Measurements from ENCODE around the gene ATOH7.
"Not testable (repeated sequence)": the region's sequence is repeated elsewhere in the genome, so short reads cannot be mapped to it uniquely, and the experiment has no call there.

ATOH7 gene

GRCh38 chr10:68222391-68222790 lies 9.5 kb downstream of the ATOH7 start:
- no peak overlapping the region for H3K9ac ChIP-seq (ENCODE audit: low read depth, low read length)
- no peaks in the 10 kb centered on the region for H3K4me1 ChIP-seq (ENCODE audit: insufficient read depth, low read length)
- no peaks in the 10 kb centered on the region for H3K9me3 ChIP-seq (ENCODE audit: control insufficient read depth, insufficient read depth, low read length)
- H3K36me3 ChIP-seq (ENCODE audit: insufficient read depth, low read length), result no peaks in the 10 kb centered on the region

GRCh38 chr10:68221196-68221595 lies 10.7 kb downstream of the ATOH7 start:
- Histone ChIP-seq H3K9ac (ENCODE audit: low read depth, low read length) (no peak overlapping the region), H3K4me1 (ENCODE audit: insufficient read depth, low read length) (no peaks in the 10 kb centered on the region), H3K36me3 (ENCODE audit: insufficient read depth, low read length) (no peaks in the 10 kb centered on the region), H3K9me3 (ENCODE audit: control insufficient read depth, insufficient read depth, low read length) (no peaks in the 10 kb centered on the region)

- no peaks in the 10 kb centered on the region for H3K36me3 ChIP-seq (ENCODE audit: insufficient read depth, low read length)
- H3K9ac ChIP-seq (ENCODE audit: low read depth, low read length), result no peak overlapping the region
- H3K4me1 ChIP-seq (ENCODE audit: insufficient read depth, low read length), result no peaks in the 10 kb centered on the region
- no peaks in the 10 kb centered on the region for H3K9me3 ChIP-seq (ENCODE audit: control insufficient read depth, insufficient read depth, low read length)
Measured at GRCh38 chr10:68218786-68219185, 13.1 kb downstream of the ATOH7 start.

GRCh38 chr10:68212721-68213352 lies 19.1 kb downstream of the ATOH7 start:
- Histone ChIP-seq H3K9me3 (ENCODE audit: control insufficient read depth, insufficient read depth, low read length) (no peaks in the 10 kb centered on the region), H3K9ac (ENCODE audit: low read depth, low read length) (no peak overlapping the region), H3K36me3 (ENCODE audit: insufficient read depth, low read length) (no peaks in the 10 kb centered on the region), H3K4me1 (ENCODE audit: insufficient read depth, low read length) (peaks cover 10% of the 10 kb centered on the region; the same call in 1 of the 2 replicates)

GRCh38 chr10:68211669-68212068 lies 20.2 kb downstream of the ATOH7 start:
- H3K36me3 ChIP-seq (ENCODE audit: insufficient read depth, low read length), result no peaks in the 10 kb centered on the region
- H3K9ac ChIP-seq (ENCODE audit: low read depth, low read length), result no peak overlapping the region
- peaks cover 10% of the 10 kb centered on the region; the same call in 1 of the 2 replicates for H3K4me1 ChIP-seq (ENCODE audit: insufficient read depth, low read length)
- no peaks in the 10 kb centered on the region for H3K9me3 ChIP-seq (ENCODE audit: control insufficient read depth, insufficient read depth, low read length)

GRCh38 chr10:68208424-68209042 lies 23.4 kb downstream of the ATOH7 start:
- Histone ChIP-seq H3K36me3 (ENCODE audit: insufficient read depth, low read length) (no peaks in the 10 kb centered on the region), H3K9me3 (ENCODE audit: control insufficient read depth, insufficient read depth, low read length) (no peaks in the 10 kb centered on the region), H3K9ac (ENCODE audit: low read depth, low read length) (no peak overlapping the region), H3K4me1 (ENCODE audit: insufficient read depth, low read length) (peaks cover 10% of the 10 kb centered on the region; the same call in 1 of the 2 replicates)

GRCh38 chr10:68202960-68203353 lies 29.0 kb downstream of the ATOH7 start:
- Histone ChIP-seq H3K9ac (ENCODE audit: low read depth, low read length) (no peak overlapping the region), H3K4me1 (ENCODE audit: insufficient read depth, low read length) (no peaks in the 10 kb centered on the region), H3K36me3 (ENCODE audit: insufficient read depth, low read length) (no peaks in the 10 kb centered on the region), H3K9me3 (ENCODE audit: control insufficient read depth, insufficient read depth, low read length) (no peaks in the 10 kb centered on the region)

- H3K9ac ChIP-seq (ENCODE audit: low read depth, low read length), result no peak overlapping the region
- no peaks in the 10 kb centered on the region for H3K36me3 ChIP-seq (ENCODE audit: insufficient read depth, low read length)
- no peaks in the 10 kb centered on the region for H3K4me1 ChIP-seq (ENCODE audit: insufficient read depth, low read length)
- H3K9me3 ChIP-seq (ENCODE audit: control insufficient read depth, insufficient read depth, low read length), result no peaks in the 10 kb centered on the region
Measured at GRCh38 chr10:68196701-68197100, 35.2 kb downstream of the ATOH7 start.

- not testable (repeated sequence) for H3K9ac ChIP-seq (ENCODE audit: low read depth, low read length); H3K9me3 ChIP-seq (ENCODE audit: control insufficient read depth, insufficient read depth, low read length)
Measured at GRCh38 chr10:68195776-68196175, 36.1 kb downstream of the ATOH7 start.

GRCh38 chr10:68194290-68194689 lies 37.6 kb downstream of the ATOH7 start:
- no peaks in the 10 kb centered on the region for H3K4me1 ChIP-seq (ENCODE audit: insufficient read depth, low read length)
- H3K9ac ChIP-seq (ENCODE audit: low read depth, low read length), result no peak overlapping the region
- H3K9me3 ChIP-seq (ENCODE audit: control insufficient read depth, insufficient read depth, low read length), result no peaks in the 10 kb centered on the region
- H3K36me3 ChIP-seq (ENCODE audit: insufficient read depth, low read length), result no peaks in the 10 kb centered on the region

More at GRCh38 chr10:68195776-68196175, 36.1 kb downstream of the ATOH7 start:
- H3K36me3 ChIP-seq (ENCODE audit: insufficient read depth, low read length); H3K4me1 ChIP-seq (ENCODE audit: insufficient read depth, low read length): not testable (repeated sequence)

GRCh38 chr10:68192113-68192512 lies 39.8 kb downstream of the ATOH7 start:
- H3K9me3 ChIP-seq (ENCODE audit: control insufficient read depth, insufficient read depth, low read length), result no peaks in the 10 kb centered on the region
- no peaks in the 10 kb centered on the region for H3K4me1 ChIP-seq (ENCODE audit: insufficient read depth, low read length)
- no peak overlapping the region for H3K9ac ChIP-seq (ENCODE audit: low read depth, low read length)
- H3K36me3 ChIP-seq (ENCODE audit: insufficient read depth, low read length), result no peaks in the 10 kb centered on the region

- Histone ChIP-seq H3K36me3 (ENCODE audit: insufficient read depth, low read length) (no peaks in the 10 kb centered on the region), H3K4me1 (ENCODE audit: insufficient read depth, low read length) (peaks cover 4% of the 10 kb centered on the region; the same call in 1 of the 2 replicates), H3K9me3 (ENCODE audit: control insufficient read depth, insufficient read depth, low read length) (no peaks in the 10 kb centered on the region), H3K9ac (ENCODE audit: low read depth, low read length) (no peak overlapping the region)
Measured at GRCh38 chr10:68188835-68189234, 43.1 kb downstream of the ATOH7 start.

GRCh38 chr10:68185085-68185484 lies 46.8 kb downstream of the ATOH7 start:
- Histone ChIP-seq H3K9me3 (ENCODE audit: control insufficient read depth, insufficient read depth, low read length) (no peaks in the 10 kb centered on the region), H3K9ac (ENCODE audit: low read depth, low read length) (no peak overlapping the region), H3K36me3 (ENCODE audit: insufficient read depth, low read length) (no peaks in the 10 kb centered on the region), H3K4me1 (ENCODE audit: insufficient read depth, low read length) (peaks cover 4% of the 10 kb centered on the region; the same call in 1 of the 2 replicates)

- Histone ChIP-seq H3K9me3 (ENCODE audit: control insufficient read depth, insufficient read depth, low read length) (no peaks in the 10 kb centered on the region), H3K9ac (ENCODE audit: low read depth, low read length) (no peak overlapping the region; the same call in 1 of the 2 replicates), H3K4me1 (ENCODE audit: insufficient read depth, low read length) (peaks cover 4% of the 10 kb centered on the region; the same call in 1 of the 2 replicates), H3K36me3 (ENCODE audit: insufficient read depth, low read length) (no peaks in the 10 kb centered on the region)
Measured at GRCh38 chr10:68184546-68184945, 47.4 kb downstream of the ATOH7 start.
